ENCODE measurements around the gene SERPINA12.

The SERPINA12 gene

GRCh38 chr14:94462763-94463572 is 46.3 kb downstream of the SERPINA12 start:
- no peak for DNase-seq

- no peak for DNase-seq
Measured at GRCh38 chr14:94462219-94462551, 47.1 kb downstream of the SERPINA12 start.

GRCh38 chr14:94461526-94462218 is 47.6 kb downstream of the SERPINA12 start:
- DNase-seq = no peak

GRCh38 chr14:94460631-94461416 is 48.4 kb downstream of the SERPINA12 start:
- no peak for DNase-seq

- peak; percentile 26 for DNase-seq
Measured at GRCh38 chr14:94458558-94459205, 50.6 kb downstream of the SERPINA12 start.

- DNase-seq = no peak
Measured at GRCh38 chr14:94458096-94458495, 51.2 kb downstream of the SERPINA12 start.

GRCh38 chr14:94455928-94456327 is 53.3 kb downstream of the SERPINA12 start:
- DNase-seq = no peak

- no peak for DNase-seq
Measured at GRCh38 chr14:94451826-94452225, 57.4 kb downstream of the SERPINA12 start.

GRCh38 chr14:94451091-94451771 is 58.0 kb downstream of the SERPINA12 start:
- no peak for DNase-seq

GRCh38 chr14:94450722-94451090 is 58.6 kb downstream of the SERPINA12 start:
- no peak for DNase-seq

GRCh38 chr14:94449930-94450329 is 59.3 kb downstream of the SERPINA12 start:
- no peak for DNase-seq

- no peak for DNase-seq
Measured at GRCh38 chr14:94448071-94448808, 61.0 kb downstream of the SERPINA12 start.

- DNase-seq = no peak
Measured at GRCh38 chr14:94447206-94447605, 62.1 kb downstream of the SERPINA12 start.

- DNase-seq = no peak
Measured at GRCh38 chr14:94446126-94446525, 63.1 kb downstream of the SERPINA12 start.

- no peak for DNase-seq
Measured at GRCh38 chr14:94445003-94445402, 64.3 kb downstream of the SERPINA12 start.

- DNase-seq = no peak
Measured at GRCh38 chr14:94441531-94442205, 67.6 kb downstream of the SERPINA12 start.

- no peak for DNase-seq
Measured at GRCh38 chr14:94441130-94441529, 68.1 kb downstream of the SERPINA12 start.

GRCh38 chr14:94439453-94440057 is 69.7 kb downstream of the SERPINA12 start:
- DNase-seq = no peak
